ENCODE measurements around the gene GAS1.

GAS1 gene, protein sequence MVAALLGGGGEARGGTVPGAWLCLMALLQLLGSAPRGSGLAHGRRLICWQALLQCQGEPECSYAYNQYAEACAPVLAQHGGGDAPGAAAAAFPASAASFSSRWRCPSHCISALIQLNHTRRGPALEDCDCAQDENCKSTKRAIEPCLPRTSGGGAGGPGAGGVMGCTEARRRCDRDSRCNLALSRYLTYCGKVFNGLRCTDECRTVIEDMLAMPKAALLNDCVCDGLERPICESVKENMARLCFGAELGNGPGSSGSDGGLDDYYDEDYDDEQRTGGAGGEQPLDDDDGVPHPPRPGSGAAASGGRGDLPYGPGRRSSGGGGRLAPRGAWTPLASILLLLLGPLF

DNA sequence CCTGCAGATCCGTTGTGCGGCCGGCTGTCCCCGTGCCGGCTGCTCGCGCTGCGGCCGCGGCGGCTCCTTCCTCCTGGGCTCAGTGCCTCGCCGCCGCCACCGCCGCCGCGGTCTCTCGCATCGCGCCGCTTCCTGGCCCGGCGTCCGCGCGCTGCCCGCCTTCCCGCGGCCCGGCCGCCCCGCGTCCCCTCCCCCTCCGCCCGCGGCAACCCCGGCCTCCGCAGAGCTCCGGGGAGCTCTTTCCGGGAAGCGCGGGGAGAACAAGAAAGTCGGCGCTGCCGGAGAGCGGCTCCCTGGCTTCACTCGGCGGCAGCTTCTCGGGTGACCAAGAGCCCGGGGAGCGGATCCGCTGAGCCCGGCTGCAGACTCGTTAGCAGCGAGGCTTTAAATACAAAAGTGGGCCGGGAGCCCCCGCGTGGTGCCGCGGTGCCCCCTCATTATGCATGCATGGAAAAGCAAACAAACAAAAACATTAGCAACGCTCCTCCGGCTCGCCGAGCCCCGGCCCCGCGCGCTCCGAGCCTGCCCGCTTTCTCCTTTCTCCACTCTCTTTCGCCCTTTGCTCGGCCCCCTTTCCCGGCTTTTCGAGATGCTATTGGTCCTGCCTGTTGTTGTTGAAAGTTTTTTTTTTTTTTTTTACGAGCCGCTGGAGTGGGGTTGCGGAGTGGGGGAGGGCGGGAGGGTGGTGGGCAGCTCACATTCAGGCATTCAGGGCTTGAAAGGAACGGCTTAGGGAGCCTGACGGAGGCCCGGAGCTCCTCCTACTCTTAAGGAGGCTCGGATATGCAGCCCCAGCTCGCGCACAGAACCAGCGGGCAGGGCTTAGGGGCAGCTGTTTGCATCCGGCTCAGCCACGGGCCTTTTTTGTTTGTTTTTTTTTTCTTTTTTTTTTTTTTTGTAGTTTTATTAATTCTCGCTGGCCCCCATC is at the start of gene GAS1:
Gene GAS1, minus strand, starts transcription at position 361 of the 928 bp plus-strand sequence. CDS start 727 bp downstream, outside the sequence.
- no peak for DNase-seq (ENCODE audit: low read depth)

DNA sequence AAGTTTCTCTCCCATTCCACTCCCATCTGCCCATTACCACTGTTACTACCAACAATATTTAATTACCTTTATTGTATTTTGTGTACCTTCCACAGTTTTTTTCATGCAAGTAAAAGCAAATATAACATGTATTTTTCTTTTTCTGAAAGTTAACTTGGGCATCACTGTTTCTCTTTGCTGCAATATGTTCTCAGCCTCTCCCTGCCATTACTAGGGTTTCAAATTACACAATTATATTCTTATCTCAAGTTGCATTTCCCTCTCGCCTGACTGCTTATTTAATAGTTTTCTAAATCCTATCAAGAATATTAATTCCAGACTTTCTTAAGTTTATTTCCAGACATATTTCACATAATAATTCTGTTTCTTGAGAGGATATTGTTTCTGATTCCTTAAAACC is 46.9 kb upstream of the GAS1 start:
- no peak for DNase-seq (ENCODE audit: low read depth)

DNA sequence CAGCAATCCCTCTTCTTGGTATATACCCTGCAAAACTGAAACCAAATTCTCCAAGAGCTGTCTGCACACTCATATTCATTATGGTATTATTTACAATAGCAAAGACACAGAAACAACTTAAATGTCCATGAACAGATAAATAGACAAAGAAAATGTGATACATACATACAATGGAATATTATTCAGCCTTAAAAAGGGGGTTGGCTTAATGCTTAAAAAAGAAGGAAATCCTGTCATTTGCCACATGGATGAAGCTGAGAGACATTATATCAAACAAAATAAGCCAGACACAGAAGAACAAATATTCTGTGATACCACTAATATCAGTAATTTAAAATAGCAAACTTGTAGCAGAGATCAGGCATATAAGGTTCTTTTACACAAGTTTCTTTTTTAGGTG is 46.5 kb upstream of the GAS1 start:
- no peak for DNase-seq (ENCODE audit: low read depth)

DNA sequence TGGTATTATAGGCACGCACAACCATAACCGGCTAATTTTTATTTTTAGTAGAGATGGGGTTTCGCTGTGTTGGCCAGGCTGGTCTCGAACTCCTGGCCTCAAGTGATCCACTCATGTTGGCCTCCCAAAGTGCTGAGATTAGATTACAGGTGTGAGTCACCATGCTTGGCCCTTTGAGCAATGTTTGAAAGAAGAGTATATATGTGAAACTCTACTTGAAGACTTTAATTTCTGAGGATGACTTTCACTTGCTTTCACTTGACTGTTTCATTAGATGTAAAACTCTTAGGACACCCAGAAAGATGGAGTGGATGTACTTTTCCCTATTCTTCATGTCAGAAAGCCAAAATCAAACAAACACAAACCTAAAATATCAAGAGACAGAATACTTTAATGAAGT is 43.8 kb upstream of the GAS1 start:
- no peak for DNase-seq (ENCODE audit: low read depth)

DNA sequence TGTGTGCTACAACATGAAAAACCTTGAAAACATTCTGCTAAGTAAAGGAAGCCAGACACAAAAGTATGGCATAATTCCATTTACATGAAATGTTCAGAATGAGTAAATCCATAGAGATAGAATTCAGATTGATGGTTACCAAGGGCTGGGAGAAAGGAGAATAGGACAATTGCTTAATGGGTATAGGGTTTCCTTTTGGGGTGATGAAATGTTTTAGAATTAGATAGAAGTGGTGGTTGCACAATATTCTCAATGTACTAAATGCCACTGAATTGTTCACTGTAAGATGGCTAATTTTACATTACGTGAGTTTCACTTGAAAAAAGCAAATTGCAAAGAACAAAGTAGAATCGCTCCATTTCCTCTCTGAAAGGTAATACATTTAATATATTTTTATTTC is 43.0 kb upstream of the GAS1 start:
- DNase-seq (ENCODE audit: low read depth): no peak

DNA sequence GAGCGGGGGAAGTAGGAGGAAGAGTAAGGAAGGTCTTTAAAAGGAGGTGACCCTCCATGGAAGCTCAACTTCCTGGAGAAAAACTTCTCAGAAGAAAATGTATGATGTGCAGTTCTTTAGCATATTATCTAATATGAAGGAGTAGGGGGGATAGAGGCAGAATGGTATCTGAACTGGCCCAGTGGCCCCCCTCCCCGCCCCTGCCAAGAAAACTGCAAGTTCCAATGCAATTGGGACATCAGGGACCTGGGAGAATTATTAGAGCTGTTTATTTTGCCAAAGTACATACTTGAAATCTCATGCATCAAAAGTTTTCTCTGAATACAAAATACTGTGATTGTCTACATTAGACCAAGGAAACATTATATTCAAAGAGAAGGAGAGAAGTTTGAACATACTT is 40.6 kb upstream of the GAS1 start:
- DNase-seq (ENCODE audit: low read depth): no peak

DNA sequence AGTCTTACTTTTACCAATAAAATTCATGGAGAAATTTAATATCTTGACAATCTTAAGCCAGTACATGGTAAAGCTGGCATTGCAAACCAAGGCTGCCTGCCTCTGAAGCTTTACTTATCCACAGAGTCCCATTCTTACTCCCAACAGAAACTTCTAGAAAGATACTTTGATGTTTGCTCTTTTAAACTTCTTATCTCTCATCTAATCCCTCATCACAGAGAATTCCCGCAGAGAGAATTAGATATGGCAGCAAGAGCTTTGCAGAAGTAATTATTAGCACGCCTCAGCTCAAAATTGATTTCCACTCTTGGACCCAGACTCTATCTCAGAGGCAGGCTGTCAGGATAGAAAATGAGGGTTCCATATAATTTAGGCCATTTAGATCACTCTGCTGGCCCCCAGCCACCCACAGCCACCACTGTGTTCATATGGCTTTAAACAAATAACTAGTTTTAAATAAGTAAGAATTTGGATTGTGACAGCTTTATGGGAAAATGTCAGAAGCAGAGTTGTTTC is 37.9 kb upstream of the GAS1 start:
- no peak for DNase-seq (ENCODE audit: low read depth)

DNA sequence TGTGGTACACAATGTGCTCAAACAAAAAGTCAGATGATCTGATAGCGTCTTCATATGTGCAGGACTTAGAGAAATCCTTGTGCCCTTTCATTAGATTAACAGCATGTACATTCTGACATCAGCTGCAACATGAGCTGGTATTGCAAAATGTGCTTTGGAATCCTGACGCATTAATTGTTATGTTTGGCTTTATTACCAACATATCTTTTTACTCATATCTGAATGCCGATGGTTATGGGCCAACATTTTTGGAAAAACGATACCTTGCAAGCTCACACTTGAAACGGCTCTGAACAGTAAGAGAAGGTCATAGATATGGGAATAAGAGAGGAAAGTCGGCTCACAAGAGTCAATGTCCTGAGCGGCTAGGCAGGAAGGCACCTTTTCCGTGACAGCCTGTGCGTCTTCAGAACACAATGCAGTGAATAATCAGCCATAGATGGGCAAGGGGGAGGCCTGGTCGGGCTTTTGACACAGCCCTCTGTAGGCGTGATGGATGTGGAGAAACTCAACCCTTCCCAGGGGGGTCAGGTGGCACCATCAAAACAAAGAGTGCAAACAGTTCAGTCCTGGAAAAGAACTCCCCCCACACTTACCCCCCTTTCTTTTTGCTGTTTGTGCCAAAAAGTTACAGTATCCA is 36.4 kb upstream of the GAS1 start:
- DNase-seq (ENCODE audit: low read depth): no peak

DNA sequence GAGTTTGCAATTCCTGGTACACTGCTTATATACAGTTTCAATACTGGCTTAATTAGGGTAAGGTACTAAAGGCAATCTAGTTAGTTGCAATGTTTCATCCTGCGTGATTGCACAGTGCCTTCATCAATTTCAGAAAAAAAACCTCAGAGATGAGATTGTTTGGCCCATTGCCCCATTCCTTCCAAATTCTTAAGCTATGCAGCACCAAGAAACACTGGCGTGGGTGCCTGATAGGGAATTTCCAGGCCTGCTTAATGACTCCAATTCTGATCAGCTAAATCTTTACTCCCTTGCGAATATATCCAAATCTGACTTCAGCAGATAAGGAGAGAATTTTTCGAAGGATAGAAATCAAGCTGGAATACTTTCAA is 35.9 kb upstream of the GAS1 start:
- DNase-seq (ENCODE audit: low read depth): no peak

DNA sequence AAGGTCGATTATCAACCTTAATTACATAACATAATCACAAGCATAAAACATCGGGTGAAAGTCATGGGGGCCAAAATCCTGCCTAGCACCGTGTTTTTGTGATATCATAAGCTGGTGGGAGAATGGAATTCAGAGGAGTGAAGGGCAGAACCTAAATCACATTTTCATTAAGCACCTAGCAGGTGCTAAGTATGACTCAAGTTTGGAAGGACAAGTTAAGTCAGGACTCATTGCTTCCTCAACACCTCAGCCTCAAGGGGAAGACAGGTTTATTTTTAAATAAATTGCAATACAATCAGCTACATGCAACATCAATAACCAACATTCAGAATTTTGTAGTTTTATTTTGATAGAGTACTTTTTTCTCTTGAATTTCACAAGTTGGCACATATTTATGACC is 33.5 kb upstream of the GAS1 start:
- no peak for DNase-seq (ENCODE audit: low read depth)

DNA sequence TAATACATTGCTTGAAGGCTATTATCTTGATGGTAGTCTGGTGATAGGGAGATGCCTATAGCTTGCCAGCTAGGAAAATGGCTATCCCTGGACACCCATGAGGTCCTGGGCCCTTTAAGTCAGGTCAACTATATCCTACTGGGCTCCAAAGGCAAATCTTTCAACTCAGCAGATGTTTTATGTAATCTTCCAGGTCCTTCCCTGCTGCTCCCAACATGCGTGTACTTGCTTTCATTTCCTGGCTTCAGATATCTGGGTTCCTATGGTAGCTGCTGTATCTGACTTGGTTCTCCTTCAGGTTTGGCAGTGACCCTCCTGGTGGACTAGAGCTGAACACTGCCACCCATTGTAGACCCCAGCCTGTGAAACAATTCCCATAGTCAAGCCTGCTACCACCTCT is 32.4 kb upstream of the GAS1 start:
- no peak for DNase-seq (ENCODE audit: low read depth)

DNA sequence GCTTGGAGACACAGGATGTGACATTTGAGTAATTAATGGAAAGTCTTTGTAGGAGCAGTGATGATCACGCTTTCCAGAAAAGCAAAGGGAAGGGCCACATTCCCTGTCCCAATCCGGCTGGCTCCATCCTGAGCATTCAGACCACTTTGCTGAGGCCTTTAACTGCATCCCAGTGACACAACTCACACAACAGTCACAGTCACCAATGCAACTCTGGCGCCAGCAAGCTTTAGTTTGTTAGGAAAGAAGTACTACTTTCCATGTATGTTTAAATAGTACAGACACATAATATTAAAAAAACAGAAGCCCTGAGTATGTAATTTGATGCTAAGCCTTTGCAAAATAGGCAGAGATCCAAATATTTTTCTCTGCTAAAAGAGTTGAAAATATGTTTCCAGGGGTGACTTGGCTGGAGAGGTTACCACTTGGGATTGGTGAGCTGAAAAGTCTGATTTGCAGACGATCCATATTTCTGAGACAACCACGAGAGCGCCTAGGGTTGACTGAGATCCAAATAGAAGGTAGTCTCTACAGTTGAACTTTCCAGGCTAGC is 31.7 kb upstream of the GAS1 start:
- DNase-seq (ENCODE audit: low read depth): no peak

DNA sequence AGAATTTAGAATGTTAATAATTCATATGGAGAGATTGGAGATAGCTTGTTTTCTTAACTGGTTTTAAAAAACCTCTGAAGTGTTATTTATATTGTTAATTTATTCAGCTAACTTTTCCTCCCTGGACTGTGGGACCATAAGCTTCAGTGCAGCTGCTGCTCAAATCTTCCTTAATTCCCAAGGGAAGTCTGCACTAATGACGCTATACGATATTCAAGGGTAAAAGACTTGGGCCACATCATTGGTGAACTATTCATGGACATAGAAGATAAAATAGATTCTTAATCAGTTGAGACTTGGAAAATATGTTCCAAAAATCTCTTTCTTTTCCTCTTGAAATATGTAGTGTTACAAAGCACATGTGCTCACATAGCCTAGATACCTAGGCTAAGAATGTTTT is 31.1 kb upstream of the GAS1 start:
- no peak for DNase-seq (ENCODE audit: low read depth)

DNA sequence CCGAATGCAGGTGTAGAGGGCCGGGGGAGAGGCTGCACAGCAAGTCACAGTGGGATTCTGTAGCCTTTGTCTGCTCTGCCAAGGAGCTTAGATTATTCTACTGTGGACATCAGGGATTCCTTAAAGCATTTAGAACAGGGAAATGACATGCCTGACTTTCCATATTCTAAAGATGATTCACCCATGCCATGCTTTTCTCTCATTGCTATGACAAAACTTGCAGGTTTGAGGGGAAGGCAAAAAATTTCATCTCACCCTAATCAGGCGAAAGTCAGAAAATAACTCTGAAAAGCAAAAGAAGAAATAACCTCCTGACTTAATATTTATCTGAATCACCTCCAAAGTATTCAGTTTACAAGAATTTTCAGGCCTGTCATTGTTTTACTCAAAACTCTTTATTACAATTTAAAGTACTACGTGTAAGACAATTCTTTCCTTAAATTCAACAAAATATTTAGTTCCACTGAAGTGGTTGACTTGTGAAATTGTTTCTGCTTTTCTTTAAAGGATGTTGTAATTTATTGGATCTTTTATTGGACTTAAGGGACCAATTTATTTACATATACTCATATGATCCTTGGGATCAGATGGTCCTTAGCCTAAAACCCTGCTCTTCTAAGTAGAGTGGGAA is 30.0 kb upstream of the GAS1 start:
- no peak for DNase-seq (ENCODE audit: low read depth)

DNA sequence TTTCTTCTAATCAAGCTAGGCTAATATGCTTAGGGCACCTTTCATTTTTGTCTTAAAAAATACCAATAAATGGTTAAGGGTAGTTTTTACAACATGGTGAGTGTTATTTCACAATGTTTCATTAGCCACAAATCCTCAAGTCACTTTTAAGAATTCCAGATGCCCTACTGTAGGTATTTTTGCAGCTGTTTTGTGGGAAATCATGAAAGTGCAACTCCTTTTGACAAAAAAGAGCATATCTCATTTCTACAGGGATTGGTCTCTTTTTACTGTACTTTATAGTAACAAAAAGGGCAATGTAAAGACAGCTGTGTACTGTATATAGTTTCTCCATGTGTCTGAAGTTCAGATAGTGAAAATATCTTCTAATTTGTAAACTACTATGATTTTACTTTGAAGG is 28.3 kb upstream of the GAS1 start:
- no peak for DNase-seq (ENCODE audit: low read depth)

DNA sequence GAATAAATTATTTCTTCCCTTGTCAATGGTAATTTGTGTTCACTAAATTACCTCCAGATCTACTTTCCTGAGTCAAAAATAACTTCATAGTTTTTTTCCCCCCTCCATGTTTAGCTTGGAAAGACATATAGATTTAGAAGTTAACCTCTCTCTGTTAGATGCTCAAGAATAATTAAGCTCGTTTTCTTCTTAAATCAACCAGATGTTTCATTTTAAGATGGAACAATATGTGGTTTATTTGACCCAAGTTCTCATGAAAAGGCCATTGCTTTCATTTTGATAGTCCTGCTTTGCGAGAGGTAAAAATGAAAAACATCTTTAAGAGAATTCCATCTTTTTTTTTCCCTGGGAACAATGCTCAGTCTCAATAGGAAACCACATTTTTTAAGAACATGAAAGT is 27.7 kb upstream of the GAS1 start:
- no peak for DNase-seq (ENCODE audit: low read depth)

DNA sequence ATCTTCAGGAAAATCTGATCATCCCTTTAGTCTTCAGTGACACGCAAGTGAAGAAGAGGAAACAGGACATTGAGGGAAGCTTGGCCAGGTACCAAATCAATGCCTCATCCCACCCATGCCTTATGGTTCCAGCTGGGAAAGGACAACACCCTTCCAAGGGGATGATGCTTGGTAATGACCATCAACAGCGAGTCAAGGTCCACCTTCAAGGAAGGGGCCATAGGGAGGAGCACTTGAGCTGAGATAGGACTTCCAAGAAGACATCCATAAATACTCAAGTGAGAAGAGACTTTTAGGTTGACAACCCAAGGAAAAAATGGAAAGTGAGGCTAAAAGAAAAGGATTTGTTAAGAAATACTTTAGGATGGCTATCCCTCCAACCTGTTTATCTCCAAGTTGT is 27.1 kb upstream of the GAS1 start:
- DNase-seq (ENCODE audit: low read depth): no peak

DNA sequence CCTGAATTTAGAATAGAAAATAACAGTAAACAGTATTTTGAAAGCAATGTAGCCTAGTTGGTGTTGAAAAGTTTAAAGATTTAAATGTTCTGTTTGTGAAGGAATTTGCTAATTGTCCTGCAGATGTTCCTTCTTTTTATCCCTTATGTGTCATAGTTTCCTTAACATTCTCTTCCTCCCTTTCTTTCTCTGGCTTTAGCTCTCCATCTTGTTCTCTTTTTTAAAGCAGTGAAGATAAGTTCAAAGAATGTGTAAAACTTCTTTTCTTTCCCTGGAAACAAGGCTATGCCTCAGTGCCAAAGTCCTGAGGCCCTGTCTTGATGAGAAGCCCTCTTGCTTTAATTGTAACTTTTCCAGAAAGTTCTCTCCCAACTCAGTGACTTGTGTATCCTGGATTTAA is 24.4 kb upstream of the GAS1 start:
- no peak for DNase-seq (ENCODE audit: low read depth)

DNA sequence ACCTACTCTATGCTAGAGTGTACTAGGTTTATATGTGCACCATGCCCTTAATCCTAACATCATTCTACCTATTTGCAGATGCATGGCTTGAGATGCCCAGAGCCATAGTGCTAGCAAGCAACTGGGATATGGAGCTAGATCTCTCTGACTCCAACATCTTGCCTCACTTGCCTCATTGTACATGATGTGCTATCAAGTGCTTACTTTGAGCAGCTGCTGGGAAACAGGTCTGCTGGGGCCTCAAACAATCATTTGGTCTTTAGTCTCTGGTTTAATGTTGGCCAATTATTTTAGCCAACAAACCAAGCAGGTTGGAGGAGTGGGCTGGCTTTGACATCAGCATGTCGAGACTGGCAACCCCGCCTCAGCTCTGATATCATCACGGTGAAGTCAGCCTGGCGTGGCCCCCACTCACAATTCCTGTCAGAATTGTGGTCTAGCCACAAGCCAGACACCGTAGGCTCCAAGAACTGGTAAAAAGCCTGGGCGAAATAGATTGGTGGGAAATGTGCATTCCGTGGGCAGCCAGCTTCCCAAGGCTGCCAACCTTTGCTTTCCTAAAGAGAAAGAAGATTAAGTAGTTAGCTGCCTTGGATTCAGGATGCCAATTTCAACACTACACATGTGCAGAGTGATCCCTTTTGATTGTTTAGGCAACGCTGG is 21.1 kb upstream of the GAS1 start:
- no peak for DNase-seq (ENCODE audit: low read depth)

DNA sequence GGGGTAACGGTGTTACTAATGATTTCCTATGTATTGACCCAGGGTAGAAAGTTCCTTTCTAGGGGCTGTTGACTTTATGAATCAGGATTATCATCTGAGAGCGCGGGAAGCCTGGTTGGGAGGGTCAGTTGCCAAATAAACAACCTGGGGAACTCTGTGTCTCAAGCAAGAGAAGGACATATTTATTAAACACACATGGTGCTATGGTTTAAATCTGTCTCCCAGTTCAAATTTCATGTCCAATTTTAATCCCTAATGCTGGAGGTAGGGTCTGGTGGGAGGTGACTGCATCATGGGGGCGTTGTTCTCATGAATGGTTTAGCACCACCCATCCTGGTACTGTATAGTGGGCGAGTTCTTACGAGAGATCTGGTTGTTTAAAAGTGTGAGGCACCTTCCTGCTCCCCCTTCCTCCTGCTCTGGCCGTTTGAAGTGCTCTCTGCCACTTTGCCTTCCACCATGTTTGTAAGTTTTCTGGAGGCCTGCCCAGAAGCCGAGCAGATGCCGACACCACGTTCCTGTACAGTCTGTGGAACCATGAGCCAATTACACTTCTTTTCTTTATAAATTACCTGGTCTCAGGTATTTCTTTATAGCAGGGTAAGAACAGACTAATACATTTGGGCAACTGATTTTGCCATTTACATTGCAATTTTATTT is 19.7 kb upstream of the GAS1 start:
- no peak for DNase-seq (ENCODE audit: low read depth)
